H9 (cell line): ENCODE data around the gene GGCX. TPM values are rescaled to one million over a fixed set of nuclear protein-coding genes. Genes with fewer than 3 reads are reported as not detected.

Source experiments
- DNase-seq: peaks from one replicate; pipeline ENCODE4 v3.0.0-alpha.2; 2017
- H2AFZ ChIP-seq: one replicate; pipeline ENCODE4 v1.6.1; 2013; ENCODE audit warnings: mild to moderate bottlenecking, low read length, control low read depth, moderate library complexity
- H2AK5ac ChIP-seq: 2 replicates; pipeline ENCODE4 v1.6.1; 2013; ENCODE audit warnings: low read length, control low read depth, mixed read lengths; ENCODE audit not compliant: insufficient read length
- H2BK120ac ChIP-seq: one replicate; pipeline ENCODE4 v1.6.1; 2013; ENCODE audit warnings: low read depth, mild to moderate bottlenecking, low read length, control low read depth, inconsistent platforms; ENCODE audit not compliant: poor library complexity, severe bottlenecking
- H2BK12ac ChIP-seq: 2 replicates; pipeline ENCODE4 v1.6.1; 2013; ENCODE audit warnings: low read length, control low read depth, mixed read lengths, low read depth; ENCODE audit not compliant: insufficient read length
- H2BK15ac ChIP-seq: 2 replicates; pipeline ENCODE4 v1.6.1; 2013; ENCODE audit warnings: low read depth, low read length, control low read depth
- H2BK20ac ChIP-seq: one replicate; pipeline ENCODE4 v1.6.1; 2013; ENCODE audit warnings: low read depth, mild to moderate bottlenecking, low read length, control low read depth, inconsistent platforms; ENCODE audit not compliant: poor library complexity, severe bottlenecking
- H2BK5ac ChIP-seq: 2 replicates; pipeline ENCODE4 v1.6.1; 2013; ENCODE audit warnings: low read length, control low read depth, mixed read lengths; ENCODE audit not compliant: insufficient read length
- H3K14ac ChIP-seq: 2 replicates; pipeline ENCODE4 v1.6.1; 2013; ENCODE audit warnings: low read length, control low read depth; ENCODE audit not compliant: insufficient read depth
- H3K18ac ChIP-seq: 2 replicates; pipeline ENCODE4 v1.6.1; 2013; ENCODE audit warnings: low read depth, mild to moderate bottlenecking, mixed read lengths, low read length, control low read depth; ENCODE audit not compliant: insufficient read length
- H3K23ac ChIP-seq: 2 replicates; pipeline ENCODE4 v1.6.1; 2013; ENCODE audit warnings: low read length, control low read depth, mixed read lengths, low read depth; ENCODE audit not compliant: insufficient read length
- H3K23me2 ChIP-seq: 2 replicates; pipeline ENCODE4 v1.6.1; 2013; ENCODE audit warnings: low read depth, mild to moderate bottlenecking, mixed read lengths, low read length, control low read depth; ENCODE audit not compliant: insufficient read length, poor library complexity, severe bottlenecking
- H3K27ac ChIP-seq: 2 replicates; pipeline ENCODE4 v1.5.1; 2013; ENCODE audit warnings: low read length, control low read depth, mixed read lengths, low read depth; ENCODE audit not compliant: insufficient read length
- H3K27me3 ChIP-seq: 2 replicates; pipeline ENCODE4 v1.6.1; 2013; ENCODE audit warnings: low read length, control low read depth, inconsistent platforms; ENCODE audit not compliant: insufficient read depth
- H3K4ac ChIP-seq: 2 replicates; pipeline ENCODE4 v1.6.1; 2013; ENCODE audit warnings: low read depth, mild to moderate bottlenecking, control low read depth, inconsistent platforms, low read length, moderate library complexity
- H3K4me1 ChIP-seq: 2 replicates; pipeline ENCODE4 v1.6.1; 2013; ENCODE audit warnings: low read length, control low read depth, inconsistent platforms; ENCODE audit not compliant: insufficient read depth
- H3K4me2 ChIP-seq: 2 replicates; pipeline ENCODE4 v1.6.1; 2013; ENCODE audit warnings: low read length, control low read depth, mixed read lengths; ENCODE audit not compliant: insufficient read length, insufficient read depth
- H3K56ac ChIP-seq: 2 replicates; pipeline ENCODE4 v1.6.1; 2013; ENCODE audit warnings: low read depth, mild to moderate bottlenecking, mixed read lengths, low read length, control low read depth; ENCODE audit not compliant: insufficient read length
- H3K79me1 ChIP-seq: 2 replicates; pipeline ENCODE4 v1.6.1; 2013; ENCODE audit warnings: low read depth, mild to moderate bottlenecking, moderate library complexity, low read length, control low read depth, inconsistent platforms; ENCODE audit not compliant: insufficient read depth, poor library complexity, severe bottlenecking
- H3K79me2 ChIP-seq: 2 replicates; pipeline ENCODE4 v1.6.1; 2013; ENCODE audit warnings: low read length, control low read depth, inconsistent platforms; ENCODE audit not compliant: insufficient read depth
- H3K9ac ChIP-seq: 2 replicates; pipeline ENCODE4 v1.6.1; 2013; ENCODE audit warnings: low read length, control low read depth, mixed read lengths; ENCODE audit not compliant: insufficient read length; ENCODE audit errors: extremely low read depth
- H3K9me3 ChIP-seq: one replicate; pipeline ENCODE4 v1.6.1; 2013; ENCODE audit warnings: low read depth, low read length, inconsistent platforms; ENCODE audit not compliant: control insufficient read depth
- H3T11ph ChIP-seq: one replicate; pipeline ENCODE4 v1.6.1; 2013; ENCODE audit warnings: mild to moderate bottlenecking, low read length, control low read depth, inconsistent platforms
- H4K20me1 ChIP-seq: one replicate; pipeline ENCODE4 v1.6.1; 2013; ENCODE audit not compliant: control insufficient read depth, insufficient read length, insufficient read depth
- H4K5ac ChIP-seq: 2 replicates; pipeline ENCODE4 v1.6.1; 2013; ENCODE audit warnings: low read depth, mild to moderate bottlenecking, mixed read lengths, low read length, control low read depth; ENCODE audit not compliant: insufficient read length
- H4K8ac ChIP-seq: replicated peaks from 2 replicates; pipeline ENCODE4 v1.6.1; 2013; ENCODE audit warnings: low read length, control low read depth, mixed read lengths, low read depth; ENCODE audit not compliant: insufficient read length
- H4K91ac ChIP-seq: 2 replicates; pipeline ENCODE4 v1.6.1; 2013; ENCODE audit warnings: low read depth, mild to moderate bottlenecking, moderate library complexity, mixed read lengths, low read length, control low read depth; ENCODE audit not compliant: insufficient read length
- H3K27ac Mint-ChIP-seq, 3 experiments: 2 replicates in 2 of 3; 3 replicates in 1 of 3; pipeline ENCODE4 v1.8.0; 2020 to 2021; ENCODE audit warnings: mixed read lengths in 3 of 3, mild to moderate bottlenecking in 1 of 3, moderate library complexity in 1 of 3
- H3K27me3 Mint-ChIP-seq: 2 replicates; pipeline ENCODE4 v1.8.0; 2021; ENCODE audit warnings: low read depth, mild to moderate bottlenecking, moderate library complexity, mixed read lengths
- H3K36me3 Mint-ChIP-seq, 3 experiments: 2 replicates in 2 of 3; 3 replicates in 1 of 3; pipeline ENCODE4 v1.8.0; 2020 to 2021; ENCODE audit warnings: low read depth in 3 of 3, mixed read lengths in 3 of 3; ENCODE audit not compliant: insufficient read depth in 1 of 3
- H3K4me1 Mint-ChIP-seq, 2 experiments: 2 replicates each; pipeline ENCODE4 v1.8.0; 2020; ENCODE audit warnings: mixed read lengths in 2 of 2
- H3K4me3 Mint-ChIP-seq, 2 experiments: 2 replicates in 1 of 2; 3 replicates in 1 of 2; pipeline ENCODE4 v1.8.0; 2020 to 2021; ENCODE audit warnings: mild to moderate bottlenecking in 2 of 2, mixed read lengths in 2 of 2, moderate library complexity in 1 of 2
- H3K9me3 Mint-ChIP-seq, 2 experiments: 2 replicates in 1 of 2; 3 replicates in 1 of 2; pipeline ENCODE4 v1.8.0; 2020; ENCODE audit warnings: mild to moderate bottlenecking in 2 of 2, mixed read lengths in 2 of 2, moderate library complexity in 1 of 2
- total RNA-seq: library from RNA; stranded (reverse); gene quantifications from 2 replicates; pipeline ENCODE4 v1.2.1, GENCODE V29; 2021
- TF ChIP-seq, protein P1 (sequence below): fragments of 200-600 bp; sonication (generic); conservative IDR thresholded peaks from 3 replicates; pipeline ENCODE4 v1.8.0; 2021; ENCODE audit warnings: antibody characterized with exemption, mild to moderate bottlenecking

GGCX gene
- total RNA-seq, 1 experiment from 2014 or later, result 32.9 TPM

DNA sequence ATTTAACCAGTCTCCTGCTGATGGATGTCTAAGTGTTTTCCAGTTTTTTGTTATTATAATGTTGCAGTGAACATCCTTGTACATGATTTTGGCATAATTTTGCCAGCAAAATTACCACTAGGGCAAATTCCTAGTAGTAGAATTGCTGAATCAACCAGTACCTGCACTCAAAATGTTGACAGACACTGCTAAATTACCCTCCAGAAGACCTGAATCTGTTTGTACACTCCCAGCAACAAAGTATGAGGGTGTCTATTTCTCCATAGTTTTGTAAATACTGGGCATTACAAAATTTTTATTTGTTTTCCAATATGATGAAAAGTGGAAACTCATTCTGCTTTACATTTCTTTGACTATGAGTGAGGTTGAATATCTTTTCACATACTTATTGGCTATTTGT lies 33.5 kb downstream of the GGCX start:
- H3K27me3 ChIP-seq, result no peaks in the 10 kb centered on the region
- H3K9ac ChIP-seq, result no peak overlapping the region
- H3K79me2 ChIP-seq, result no peaks in the 10 kb centered on the region
- no peaks in the 10 kb centered on the region for H3K79me1 ChIP-seq
- H3T11ph ChIP-seq, result no peak overlapping the region
- H4K8ac ChIP-seq, result no peak overlapping the region
- no peak overlapping the region for H2AK5ac ChIP-seq
- TF ChIP-seq, protein P1, sequence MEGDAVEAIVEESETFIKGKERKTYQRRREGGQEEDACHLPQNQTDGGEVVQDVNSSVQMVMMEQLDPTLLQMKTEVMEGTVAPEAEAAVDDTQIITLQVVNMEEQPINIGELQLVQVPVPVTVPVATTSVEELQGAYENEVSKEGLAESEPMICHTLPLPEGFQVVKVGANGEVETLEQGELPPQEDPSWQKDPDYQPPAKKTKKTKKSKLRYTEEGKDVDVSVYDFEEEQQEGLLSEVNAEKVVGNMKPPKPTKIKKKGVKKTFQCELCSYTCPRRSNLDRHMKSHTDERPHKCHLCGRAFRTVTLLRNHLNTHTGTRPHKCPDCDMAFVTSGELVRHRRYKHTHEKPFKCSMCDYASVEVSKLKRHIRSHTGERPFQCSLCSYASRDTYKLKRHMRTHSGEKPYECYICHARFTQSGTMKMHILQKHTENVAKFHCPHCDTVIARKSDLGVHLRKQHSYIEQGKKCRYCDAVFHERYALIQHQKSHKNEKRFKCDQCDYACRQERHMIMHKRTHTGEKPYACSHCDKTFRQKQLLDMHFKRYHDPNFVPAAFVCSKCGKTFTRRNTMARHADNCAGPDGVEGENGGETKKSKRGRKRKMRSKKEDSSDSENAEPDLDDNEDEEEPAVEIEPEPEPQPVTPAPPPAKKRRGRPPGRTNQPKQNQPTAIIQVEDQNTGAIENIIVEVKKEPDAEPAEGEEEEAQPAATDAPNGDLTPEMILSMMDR, result no peak
- H3K27ac Mint-ChIP-seq, result no peak overlapping the region
- H3K4me3 Mint-ChIP-seq, result no peak overlapping the region
- no peak overlapping the region for H2AFZ ChIP-seq
- H3K4me1 Mint-ChIP-seq, result peaks cover 17 to 22% of the 10 kb centered on the region in 2 experiments
- no peak for DNase-seq
- H2BK5ac ChIP-seq, result no peak overlapping the region
- H3K14ac ChIP-seq, result no peak overlapping the region
- 0 out of 2 replicates have a peak, but pooled peaks cover 5% of the 10 kb centered on the region for H3K4me1 ChIP-seq
- no peaks in the 10 kb centered on the region for H3K23me2 ChIP-seq
- no peaks in the 10 kb centered on the region for H4K20me1 ChIP-seq
- H3K9me3 ChIP-seq, result no peaks in the 10 kb centered on the region
- H4K5ac ChIP-seq, result no peak overlapping the region
- no peak overlapping the region for H3K27ac ChIP-seq
- no peak overlapping the region for H3K18ac ChIP-seq
- H2BK12ac ChIP-seq, result no peak overlapping the region
- no peak overlapping the region for H3K4ac ChIP-seq
- H2BK20ac ChIP-seq, result no peak overlapping the region
- H4K91ac ChIP-seq, result no peak overlapping the region
- H3K36me3 Mint-ChIP-seq, result no peaks in the 10 kb centered on the region
- no peak overlapping the region for H3K56ac ChIP-seq
- H3K4me2 ChIP-seq, result no peak overlapping the region
- peaks cover 5% of the 10 kb centered on the region for H3K27me3 Mint-ChIP-seq
- H3K9me3 Mint-ChIP-seq, result no peaks in the 10 kb centered on the region
- H2BK120ac ChIP-seq, result no peak overlapping the region
- H3K23ac ChIP-seq, result no peak overlapping the region
- no peak overlapping the region for H2BK15ac ChIP-seq
